ENCODE data around the gene TACC2. TPM values are rescaled to one million over a fixed set of nuclear protein-coding genes. Genes with fewer than 3 reads are reported as not detected.

Gene TACC2
- total and polyA plus RNA-seq, 2 donors (not counting 3 experiments of a cell fraction or from before 2014, with no cell fraction given): 14.4 to 46.2 TPM

DNA sequence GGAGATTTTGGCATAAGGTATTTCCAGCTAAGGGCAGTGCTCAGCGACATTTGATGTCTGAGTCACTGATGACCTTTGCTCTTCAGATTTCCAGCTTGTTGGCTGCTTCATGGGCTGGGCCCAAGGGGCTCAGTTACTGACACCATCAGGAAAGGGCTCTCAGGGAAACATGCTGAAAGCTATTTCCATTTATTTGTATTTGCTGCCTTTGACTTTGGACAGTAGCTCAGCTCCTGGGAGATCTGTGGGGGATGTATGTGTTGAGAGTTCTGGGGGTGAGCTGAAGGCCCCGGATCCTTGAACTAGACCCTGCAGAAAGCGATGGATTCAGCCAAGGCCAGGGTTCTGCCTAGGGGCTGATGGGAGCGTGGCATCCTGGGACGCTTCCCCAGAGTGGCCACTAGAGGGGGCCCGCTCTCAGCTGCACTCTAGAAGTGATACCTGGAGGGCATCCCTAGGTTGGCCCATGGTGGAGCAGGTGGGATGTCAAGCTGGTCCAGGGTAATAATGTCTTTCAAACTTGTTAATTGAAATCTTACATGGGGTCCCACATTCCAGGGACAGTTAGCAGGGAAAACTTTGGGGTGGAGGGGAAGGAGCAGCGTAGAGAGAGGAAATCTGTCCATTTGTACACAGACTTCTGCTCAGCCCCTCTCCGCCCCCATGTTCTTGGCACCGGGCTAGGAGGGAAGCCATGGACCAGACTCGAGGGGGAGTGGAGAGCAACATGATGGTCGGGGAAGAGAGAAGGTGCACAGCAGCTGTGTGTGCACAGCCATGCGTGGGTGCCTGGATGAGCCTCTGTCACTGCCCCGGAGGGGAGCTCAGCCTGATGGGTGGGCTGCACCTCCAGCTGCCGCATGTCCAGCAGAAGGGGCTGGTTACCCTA lies 279.1 kb downstream of the TACC2 start:
- POLR2A ChIA-PET: interaction anchor here (1.2 kb wide), 1 partner anchor 40 kb away, joined by 3 read pairs; no protein-coding TSS in a partner anchor
- H3K36me3 ChIP-seq (ENCODE audit: control insufficient read depth in 2 of 2, extremely low read depth in 1 of 2, insufficient read depth in 2 of 2, low read length in 2 of 2): no peaks in the 10 kb centered on the region
- H3K4me2 ChIP-seq (ENCODE audit: insufficient read depth, low read length): peak overlapping the region; percentile 41
- peaks cover 20% of the 10 kb centered on the region for H3K4me1 ChIP-seq (ENCODE audit: control insufficient read depth, extremely low read depth, insufficient read depth, low read length)
- CTCF ChIA-PET: interaction anchor here (0.7 to 2.5 kb wide), 45 partner anchors 9 to 436 kb away, joined by 3 to 40 read pairs (median 5); partner anchors contain the start of gene PLEKHA1
- intact Hi-C loops (cut with micrococcal nuclease): loop anchor here (1.0 kb wide), 2 partner anchors 125 to 214 kb away; no protein-coding TSS in a partner anchor
- H3K4me3 ChIP-seq (replicated peaks in 1 of 3; ENCODE audit: insufficient read depth in 1 of 3, low read depth in 1 of 3, low read length in 3 of 3): no peak overlapping the region
- peak overlapping the region; percentile 44 for H2AFZ ChIP-seq (ENCODE audit: low read depth, low read length)
- peak overlapping the region; percentile 40 for H3K9ac ChIP-seq (replicated peaks; ENCODE audit: extremely low read depth, insufficient read depth, low read length)
- FAIRE-seq: peak; percentile 87
- no TSS peak for BruUV-seq (replicated peaks)
- H3K9me1 ChIP-seq (replicated peaks; ENCODE audit: control insufficient read depth, extremely low read depth, insufficient read depth, low read length): no peaks in the 10 kb centered on the region
- no peaks in the 10 kb centered on the region for H4K20me1 ChIP-seq (replicated peaks; ENCODE audit: control insufficient read depth, extremely low read depth, insufficient read depth, low read length)
- peak overlapping the region; percentile 74 for H3K27ac ChIP-seq (ENCODE audit: insufficient read depth, low read depth, low read length)
- dilution Hi-C loops (cut with MboI; ENCODE audit: extremely low pct_ligation_motif_present, low sequenced_read_pairs): no loop called here
- TF ChIP-seq, protein P1, sequence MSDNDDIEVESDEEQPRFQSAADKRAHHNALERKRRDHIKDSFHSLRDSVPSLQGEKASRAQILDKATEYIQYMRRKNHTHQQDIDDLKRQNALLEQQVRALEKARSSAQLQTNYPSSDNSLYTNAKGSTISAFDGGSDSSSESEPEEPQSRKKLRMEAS (IDR thresholded peaks at IDR 0.05; ENCODE audit: insufficient read depth, insufficient read length): no peak
- TF ChIP-seq FOS (IDR thresholded peaks at IDR 0.05; ENCODE audit: borderline replicate concordance, insufficient read depth, low read length): peak; percentile 30
- no peak for TF ChIP-seq MYC (IDR thresholded peaks at IDR 0.05; ENCODE audit: low read depth, low read length)
- TF ChIP-seq, protein P2, sequence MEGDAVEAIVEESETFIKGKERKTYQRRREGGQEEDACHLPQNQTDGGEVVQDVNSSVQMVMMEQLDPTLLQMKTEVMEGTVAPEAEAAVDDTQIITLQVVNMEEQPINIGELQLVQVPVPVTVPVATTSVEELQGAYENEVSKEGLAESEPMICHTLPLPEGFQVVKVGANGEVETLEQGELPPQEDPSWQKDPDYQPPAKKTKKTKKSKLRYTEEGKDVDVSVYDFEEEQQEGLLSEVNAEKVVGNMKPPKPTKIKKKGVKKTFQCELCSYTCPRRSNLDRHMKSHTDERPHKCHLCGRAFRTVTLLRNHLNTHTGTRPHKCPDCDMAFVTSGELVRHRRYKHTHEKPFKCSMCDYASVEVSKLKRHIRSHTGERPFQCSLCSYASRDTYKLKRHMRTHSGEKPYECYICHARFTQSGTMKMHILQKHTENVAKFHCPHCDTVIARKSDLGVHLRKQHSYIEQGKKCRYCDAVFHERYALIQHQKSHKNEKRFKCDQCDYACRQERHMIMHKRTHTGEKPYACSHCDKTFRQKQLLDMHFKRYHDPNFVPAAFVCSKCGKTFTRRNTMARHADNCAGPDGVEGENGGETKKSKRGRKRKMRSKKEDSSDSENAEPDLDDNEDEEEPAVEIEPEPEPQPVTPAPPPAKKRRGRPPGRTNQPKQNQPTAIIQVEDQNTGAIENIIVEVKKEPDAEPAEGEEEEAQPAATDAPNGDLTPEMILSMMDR (IDR thresholded peaks at IDR 0.05; ENCODE audit: extremely low read depth in 1 of 2, insufficient read depth in 1 of 2, low read depth in 1 of 2, low read length in 2 of 2): peak; percentile 96 to 97
- DNase-seq (ENCODE audit: low read depth, low spot score): peak; percentile 47
- no peaks in the 10 kb centered on the region for H3K27me3 ChIP-seq (ENCODE audit: control insufficient read depth in 2 of 2, insufficient read depth in 2 of 2, low read length in 2 of 2)
- H3K9me3 ChIP-seq (replicated peaks; ENCODE audit: control insufficient read depth, insufficient read depth, low read length): no peaks in the 10 kb centered on the region
- H3K79me2 ChIP-seq (ENCODE audit: control insufficient read depth, insufficient read depth, low read length): no peaks in the 10 kb centered on the region
